Transverse colon (tissue), 4 donors: ENCODE data around the gene FOXL3.

ENCODE experiments used
- CTCF ChIP-seq, 5 experiments: fragments of 200-600 bp in 3 of 5; fragments of 450-650 bp in 2 of 5; sonication (generic) in 3 of 5; IDR thresholded peaks; 1 replicate in 2 of 5; 2 replicates in 3 of 5; pipeline ENCODE4 v1.5.1; 2016 to 2017; ENCODE audit warnings: antibody characterized with exemption in 5 of 5, inconsistent platforms in 3 of 5, mild to moderate bottlenecking in 2 of 5, moderate library complexity in 1 of 5
- POLR2AphosphoS5 ChIP-seq, 3 donors: sonication (generic); formaldehyde crosslinking; IDR thresholded peaks; one replicate each; pipeline ENCODE4 v1.6.1; 2016; ENCODE audit warnings: antibody characterized with exemption in 3 of 3

- TF ChIP-seq CTCF (IDR thresholded peaks at IDR 0.05), result no peak
- no peak for TF ChIP-seq POLR2AphosphoS5 (IDR thresholded peaks at IDR 0.05)
Observed at GRCh38 chr7:276230-276835, 13.6 kb upstream of the FOXL3 start.
